Smooth muscle cell of bladder (primary cell): ENCODE results near the gene SLC25A44. TPM values are rescaled to one million over a fixed set of nuclear protein-coding genes. Genes with fewer than 3 reads are reported as not detected.

ENCODE experiments used
- total RNA-seq: library from RNA; depleted of rRNA; stranded (reverse); fragments of >200 nt; gene quantifications from 2 replicates; pipeline ENCODE4 v1.2.3, GENCODE V29; 2014

SLC25A44 gene
- 5.5 and 7.2 TPM in 2 replicates for total RNA-seq

GRCh38 chr1:156193488-156194299 is at the start of gene SLC25A44:
TSS of gene SLC25A44 (plus strand) at chr1:156194104. CDS start at chr1:156199848, 5,744 bp downstream.

GRCh38 chr1:156153362-156153761 is 40.5 kb upstream of the SLC25A44 start, which contains the start of gene SEMA4A:
TSS of gene SEMA4A (plus strand) at chr1:156153585. CDS start at chr1:156154579, 994 bp downstream.

GRCh38 chr1:156212833-156213643 is 19.1 kb downstream of the SLC25A44 start, which contains the start of gene PMF1:
TSS of gene PMF1 (plus strand) at chr1:156213007. CDS start at chr1:156213016, 9 bp downstream.

GRCh38 chr1:156241926-156242325 is 48.0 kb downstream of the SLC25A44 start, which contains the start of gene BGLAP:
TSS of gene BGLAP (plus strand) at chr1:156242184. CDS start at chr1:156242232, 48 bp downstream.

GRCh38 chr1:156247460-156248322 is 53.8 kb downstream of the SLC25A44 start, which contains the start of gene PAQR6:
TSS of gene PAQR6 (minus strand) at chr1:156248056. CDS start at chr1:156246731, 1,325 bp downstream.

Other genes with a start within 250 kb of the SLC25A44 start
- 90.5 and 126 TPM in 2 replicates for gene ARHGEF2, start 215.6 kb upstream of the SLC25A44 start, total RNA-seq
- 511 and 610 TPM in 2 replicates for gene SSR2, start 173.2 kb upstream of the SLC25A44 start, total RNA-seq
- 8.8 and 9.4 TPM in 2 replicates for gene UBQLN4, start 140.3 kb upstream of the SLC25A44 start, total RNA-seq
- gene LAMTOR2, start 139.3 kb upstream of the SLC25A44 start, total RNA-seq: 60.7 and 86.5 TPM in 2 replicates
- not detected in 2 replicates for gene RAB25, start 132.9 kb upstream of the SLC25A44 start, total RNA-seq
- 1.3 and 1.6 TPM in 2 replicates for gene MEX3A, start 111.6 kb upstream of the SLC25A44 start, total RNA-seq
- 865 and 1,009 TPM in 2 replicates for gene LMNA, start 79.4 kb upstream of the SLC25A44 start, total RNA-seq
- 0.57 and 0.83 TPM in 2 replicates for gene SEMA4A, start 40.5 kb upstream of the SLC25A44 start, total RNA-seq
- gene PMF1, start 18.9 kb downstream of the SLC25A44 start, total RNA-seq: 17.2 and 21.9 TPM in 2 replicates
- gene BGLAP, start 48.1 kb downstream of the SLC25A44 start, total RNA-seq: 0.09 and 0.14 TPM in 2 replicates
- 0.14 and 0.28 TPM in 2 replicates for gene PAQR6, start 54.0 kb downstream of the SLC25A44 start, total RNA-seq
- 29.2 and 34.9 TPM in 2 replicates for gene SMG5, start 88.7 kb downstream of the SLC25A44 start, total RNA-seq
- 1.3 and 2.2 TPM in 2 replicates for gene TMEM79, start 90.2 kb downstream of the SLC25A44 start, total RNA-seq
- gene GLMP, start 101.6 kb downstream of the SLC25A44 start, total RNA-seq: 72.1 and 81.4 TPM in 2 replicates
- 0.28 TPM in 1 of 2 replicates, not detected in the other for gene VHLL, start 105.2 kb downstream of the SLC25A44 start, total RNA-seq
- gene CCT3, start 144.2 kb downstream of the SLC25A44 start, total RNA-seq: 323 and 340 TPM in 2 replicates
- not detected in 2 replicates for gene TSACC, start 144.4 kb downstream of the SLC25A44 start, total RNA-seq
- not detected in 2 replicates for gene RHBG, start 175.1 kb downstream of the SLC25A44 start, total RNA-seq